Keratinocyte (primary cell): Measurements from ENCODE around the gene PHLDA3. TPM values are rescaled to one million over a fixed set of nuclear protein-coding genes. Genes with fewer than 3 reads are reported as not detected.

Experiments
- DNase-seq: peaks from one replicate; pipeline ENCODE4 v3.0.0-alpha.2; 2011; ENCODE audit warnings: low read depth, missing footprints, low spot score
- FAIRE-seq: peaks from 2 replicates; lab custom pipeline; 2011; peaks lifted over from hg19 to GRCh38; lab: Jason Lieb, UNC
- H2AFZ ChIP-seq: 2 replicates; pipeline ENCODE4 v1.6.0; 2012; ENCODE audit warnings: low read length, control low read depth, inconsistent platforms; ENCODE audit not compliant: control insufficient read depth
- H3K27ac ChIP-seq: 2 replicates; pipeline ENCODE4 v1.5.1; 2011; ENCODE audit warnings: low read length; ENCODE audit not compliant: control insufficient read depth, insufficient read depth
- H3K27me3 ChIP-seq: 3 replicates; pipeline ENCODE4 v1.6.0; 2011; ENCODE audit warnings: low read length; ENCODE audit not compliant: control insufficient read depth, insufficient read depth; ENCODE audit errors: extremely low read depth
- H3K36me3 ChIP-seq, 2 experiments: 2 replicates in 1 of 2; 3 replicates in 1 of 2; pipeline ENCODE4 v1.5.1; 2011; ENCODE audit warnings: low read length in 2 of 2, mild to moderate bottlenecking in 1 of 2; ENCODE audit not compliant: control insufficient read depth in 2 of 2, insufficient read depth in 2 of 2; ENCODE audit errors: extremely low read depth in 1 of 2
- H3K4me1 ChIP-seq: 3 replicates; pipeline ENCODE4 v1.5.1; 2011; ENCODE audit warnings: low read length; ENCODE audit not compliant: control insufficient read depth, insufficient read depth; ENCODE audit errors: extremely low read depth
- H3K4me2 ChIP-seq: 3 replicates; pipeline ENCODE4 v1.6.0; 2011; ENCODE audit warnings: low read depth, low read length; ENCODE audit not compliant: control insufficient read depth, insufficient read depth; ENCODE audit errors: extremely low read depth
- H3K4me3 ChIP-seq, 3 experiments: fragments of 200-600 bp in 1 of 3; sonication (generic) in 1 of 3; 2 replicates in 2 of 3; 3 replicates in 1 of 3; pipeline ENCODE4 v1.5.1; 2011 to 2016; ENCODE audit warnings: low read length in 3 of 3, mild to moderate bottlenecking in 3 of 3, control low read depth in 2 of 3, inconsistent platforms in 1 of 3, low read depth in 1 of 3, mixed read lengths in 1 of 3, mixed run types in 1 of 3, moderate library complexity in 1 of 3; ENCODE audit not compliant: control insufficient read depth in 2 of 3, insufficient read depth in 2 of 3; ENCODE audit errors: extremely low read depth in 1 of 3
- H3K79me2 ChIP-seq: 2 replicates; pipeline ENCODE4 v1.6.0; 2012; ENCODE audit warnings: low read length; ENCODE audit not compliant: control insufficient read depth, insufficient read depth
- H3K9ac ChIP-seq: 3 replicates; pipeline ENCODE4 v1.6.0; 2011; ENCODE audit warnings: low read length; ENCODE audit not compliant: control insufficient read depth, insufficient read depth; ENCODE audit errors: extremely low read depth
- H3K9me1 ChIP-seq: 3 replicates; pipeline ENCODE4 v1.6.0; 2011; ENCODE audit warnings: low read length; ENCODE audit not compliant: control insufficient read depth, insufficient read depth; ENCODE audit errors: extremely low read depth
- H3K9me3 ChIP-seq: 2 replicates; pipeline ENCODE4 v1.5.1; 2012; ENCODE audit warnings: low read depth, low read length; ENCODE audit not compliant: control insufficient read depth
- H4K20me1 ChIP-seq: 3 replicates; pipeline ENCODE4 v1.6.0; 2011; ENCODE audit warnings: low read length; ENCODE audit not compliant: control insufficient read depth, insufficient read depth; ENCODE audit errors: extremely low read depth
- EZH2 ChIP-seq: IDR thresholded peaks from one replicate; pipeline ENCODE4 v1.6.1; 2012; ENCODE audit warnings: inconsistent platforms, mild to moderate bottlenecking, low read length, moderate library complexity
- dilution Hi-C: fragments of 300-500 bp; cut with MboI; formaldehyde crosslinking; loops from one replicate; pipeline ENCODE4 v1.7.0; 2020; ENCODE audit warnings: low sequenced_read_pairs; ENCODE audit not compliant: extremely low pct_ligation_motif_present
- polyA plus RNA-seq, 5 experiments: library from polyadenylated mRNA; depleted of rRNA in 3 of 5; stranded (reverse) in 3 of 5; stranded (forward) in 1 of 5; unstranded in 1 of 5; fragments of >200 nt; gene quantifications; 1 replicate in 1 of 5; 2 replicates in 3 of 5; 3 replicates in 1 of 5; pipeline versions ENCODE4 v1.2.1 to v1.2.3, GENCODE V29; 2011 to 2012; ENCODE audit warnings: missing spikeins in 2 of 5, low read depth in 1 of 5, low replicate concordance in 1 of 5
- TF ChIP-seq, protein P1 (sequence below), 3 experiments: IDR thresholded peaks in 1 of 3; conservative IDR thresholded peaks in 1 of 3; optimal IDR thresholded peaks in 1 of 3; 2 replicates in 2 of 3; 3 replicates in 1 of 3; pipeline versions ENCODE3 to v1.5.1; 2011; ENCODE audit warnings: low read length in 3 of 3, mild to moderate bottlenecking in 3 of 3, moderate library complexity in 2 of 3, control low read depth in 1 of 3, inconsistent platforms in 1 of 3; ENCODE audit not compliant: insufficient read depth in 2 of 3; ENCODE audit errors: extremely low read depth in 1 of 3

PHLDA3 gene
- polyA plus RNA-seq, 1 donor (not counting 4 experiments of a cell fraction or from before 2014, with no cell fraction given): 48.2 TPM

GRCh38 chr1:201514466-201514865 is 45.5 kb upstream of the PHLDA3 start:
- FAIRE-seq: no peak
- no peaks in the 10 kb centered on the region for H3K27me3 ChIP-seq
- no peak overlapping the region for H3K27ac ChIP-seq
- H3K9me1 ChIP-seq: no peaks in the 10 kb centered on the region
- no peak overlapping the region for H2AFZ ChIP-seq
- no peaks in the 10 kb centered on the region for H3K9me3 ChIP-seq
- no peak overlapping the region for H3K4me2 ChIP-seq
- H4K20me1 ChIP-seq: no peaks in the 10 kb centered on the region
- DNase-seq: no peak
- no peak overlapping the region for H3K4me3 ChIP-seq
- TF ChIP-seq, protein P1, sequence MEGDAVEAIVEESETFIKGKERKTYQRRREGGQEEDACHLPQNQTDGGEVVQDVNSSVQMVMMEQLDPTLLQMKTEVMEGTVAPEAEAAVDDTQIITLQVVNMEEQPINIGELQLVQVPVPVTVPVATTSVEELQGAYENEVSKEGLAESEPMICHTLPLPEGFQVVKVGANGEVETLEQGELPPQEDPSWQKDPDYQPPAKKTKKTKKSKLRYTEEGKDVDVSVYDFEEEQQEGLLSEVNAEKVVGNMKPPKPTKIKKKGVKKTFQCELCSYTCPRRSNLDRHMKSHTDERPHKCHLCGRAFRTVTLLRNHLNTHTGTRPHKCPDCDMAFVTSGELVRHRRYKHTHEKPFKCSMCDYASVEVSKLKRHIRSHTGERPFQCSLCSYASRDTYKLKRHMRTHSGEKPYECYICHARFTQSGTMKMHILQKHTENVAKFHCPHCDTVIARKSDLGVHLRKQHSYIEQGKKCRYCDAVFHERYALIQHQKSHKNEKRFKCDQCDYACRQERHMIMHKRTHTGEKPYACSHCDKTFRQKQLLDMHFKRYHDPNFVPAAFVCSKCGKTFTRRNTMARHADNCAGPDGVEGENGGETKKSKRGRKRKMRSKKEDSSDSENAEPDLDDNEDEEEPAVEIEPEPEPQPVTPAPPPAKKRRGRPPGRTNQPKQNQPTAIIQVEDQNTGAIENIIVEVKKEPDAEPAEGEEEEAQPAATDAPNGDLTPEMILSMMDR (optimal IDR thresholded peaks at IDR 0.05 in 1 of 3, IDR thresholded peaks at IDR 0.05 in 1 of 3, conservative IDR thresholded peaks at IDR 0.05 in 1 of 3; ENCODE audit: extremely low read depth in 1 of 3, insufficient read depth in 2 of 3, low read length in 3 of 3): no peak
- TF ChIP-seq EZH2: no peak
- no peaks in the 10 kb centered on the region for H3K79me2 ChIP-seq
- peaks cover 31% of the 10 kb centered on the region for H3K4me1 ChIP-seq
- dilution Hi-C loops: no loop called here
- no peaks in the 10 kb centered on the region for H3K36me3 ChIP-seq
- H3K9ac ChIP-seq: no peak overlapping the region

- no peak overlapping the region for H2AFZ ChIP-seq
- H4K20me1 ChIP-seq: no peaks in the 10 kb centered on the region
- H3K36me3 ChIP-seq: no peaks in the 10 kb centered on the region
- no peak for DNase-seq
- no peak overlapping the region for H3K4me2 ChIP-seq
- H3K4me1 ChIP-seq: peaks cover 31% of the 10 kb centered on the region
- FAIRE-seq: no peak
- no peaks in the 10 kb centered on the region for H3K9me3 ChIP-seq
- H3K27me3 ChIP-seq: no peaks in the 10 kb centered on the region
- dilution Hi-C loops: no loop called here
- no peak overlapping the region for H3K4me3 ChIP-seq
- no peak overlapping the region for H3K27ac ChIP-seq
- no peak overlapping the region for H3K9ac ChIP-seq
- H3K9me1 ChIP-seq: no peaks in the 10 kb centered on the region
- TF ChIP-seq, protein P1 (optimal IDR thresholded peaks at IDR 0.05 in 1 of 3, IDR thresholded peaks at IDR 0.05 in 1 of 3, conservative IDR thresholded peaks at IDR 0.05 in 1 of 3; ENCODE audit: extremely low read depth in 1 of 3, insufficient read depth in 2 of 3, low read length in 3 of 3): no peak
- no peak for TF ChIP-seq EZH2
- no peaks in the 10 kb centered on the region for H3K79me2 ChIP-seq
These were observed 44.7 kb upstream of the PHLDA3 start for GRCh38 chr1:201513498-201514243.
